ENCODE measurements around the gene MYO5C. TPM values are rescaled to one million over a fixed set of nuclear protein-coding genes. Genes with fewer than 3 reads are reported as not detected.

The MYO5C gene
- total and polyA plus RNA-seq, 5 donors from 2014 or later, result 0.60 to 4.1 (median 1.5) TPM

DNA sequence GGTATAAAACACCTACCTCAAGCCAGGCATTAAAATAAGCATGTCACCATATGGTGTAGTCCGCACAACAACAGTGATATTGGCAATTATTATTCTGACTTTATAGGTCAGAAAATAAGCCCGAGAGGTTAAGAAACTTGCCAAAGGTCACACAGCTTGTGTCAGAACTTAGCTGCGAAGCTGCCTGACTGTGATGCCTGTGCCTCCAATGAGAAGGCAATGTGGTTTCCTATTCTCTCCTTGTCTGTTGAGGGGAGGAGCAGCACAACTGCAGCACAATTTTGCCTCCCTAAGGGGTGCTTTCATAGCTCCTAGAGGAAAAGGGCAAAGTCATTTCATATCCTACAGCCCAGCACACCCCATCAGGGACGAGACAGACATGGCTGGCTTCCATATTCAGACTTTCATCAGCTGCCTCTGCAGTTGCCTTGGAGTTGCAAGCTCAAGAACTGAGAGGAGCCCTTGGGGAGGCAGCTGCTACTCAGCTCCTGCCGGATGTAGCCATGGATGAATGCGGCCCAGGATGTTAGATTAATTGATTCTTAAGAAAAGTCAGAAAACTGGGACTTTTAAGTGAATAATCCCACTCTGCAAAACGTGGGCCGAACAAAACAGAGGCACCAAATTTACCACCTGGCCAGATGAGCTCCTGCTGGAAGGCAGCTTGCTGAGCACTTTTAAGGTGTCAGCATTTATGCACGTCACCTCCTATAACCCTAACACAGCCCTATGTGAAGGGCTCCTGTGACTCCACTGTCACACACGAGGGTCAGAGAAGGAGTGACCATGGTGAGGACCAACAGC lies 38.5 kb downstream of the MYO5C start:
- DNase-seq (peak in 1 of 3 donors; percentile 71), ATAC-seq (ENCODE audit: low read depth in 2 of 2) (no peak)
- peaks cover 43% of the 10 kb centered on the region for H3K4me1 ChIP-seq (ENCODE audit: control insufficient read depth, insufficient read depth, low read length, poor library complexity, severe bottlenecking)
- Mint-ChIP-seq H3K27me3 (peaks cover 5% of the 10 kb centered on the region), H3K4me1 (peaks cover 18 to 69% (median 43%) of the 10 kb centered on the region in 4 donors), H3K4me3 (peak overlapping the region; percentile 60 to 85 (median 84)), H3K36me3 (peaks cover 3% of the 10 kb centered on the region), H3K27ac (peak overlapping the region; percentile 71 to 94 (median 87)), H3K9me3 (peaks cover 0 to 1% (median 0%) of the 10 kb centered on the region in 7 donors)
- H3K27me3 ChIP-seq (ENCODE audit: control insufficient read depth, insufficient read depth, low read length), result no peaks in the 10 kb centered on the region
- no peaks in the 10 kb centered on the region for H3K36me3 ChIP-seq (ENCODE audit: control insufficient read depth, insufficient read depth, low read length)
- peak overlapping the region; percentile 81 for H3K4me3 ChIP-seq (ENCODE audit: low read depth, low read length)
- peak overlapping the region; percentile 48 for H3K27ac ChIP-seq (ENCODE audit: insufficient read depth, low read length, poor library complexity, severe bottlenecking)
- H3K9me3 ChIP-seq (ENCODE audit: control insufficient read depth in 2 of 2, low read length in 2 of 2), result no peaks in the 10 kb centered on the region

DNA sequence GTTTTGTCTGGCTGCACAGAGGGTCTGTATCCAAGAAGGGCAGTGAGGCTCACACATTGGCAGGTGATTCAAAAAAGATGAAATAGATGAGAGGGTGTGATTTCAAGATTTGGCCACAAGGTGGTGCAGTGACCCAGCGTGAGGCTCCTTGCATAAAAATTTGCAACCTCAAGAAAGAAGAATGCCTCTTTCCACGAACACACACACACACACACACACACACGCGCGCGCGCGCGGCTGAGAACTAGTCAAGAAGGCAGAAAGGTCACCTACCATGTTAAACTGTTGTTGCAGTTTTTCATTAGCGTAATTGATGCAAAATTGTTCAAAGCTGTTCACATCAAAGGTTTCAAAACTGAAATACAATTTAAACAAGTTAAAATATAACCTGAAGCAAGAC lies 39.2 kb downstream of the MYO5C start:
- Histone ChIP-seq H3K4me3 (ENCODE audit: low read depth, low read length) (peak overlapping the region; percentile 81), H3K4me1 (ENCODE audit: control insufficient read depth, insufficient read depth, low read length, poor library complexity, severe bottlenecking) (peaks cover 35% of the 10 kb centered on the region), H3K27me3 (ENCODE audit: control insufficient read depth, insufficient read depth, low read length) (no peaks in the 10 kb centered on the region), H3K27ac (ENCODE audit: insufficient read depth, low read length, poor library complexity, severe bottlenecking) (peak overlapping the region; percentile 48), H3K9me3 (ENCODE audit: control insufficient read depth in 2 of 2, low read length in 2 of 2) (no peaks in the 10 kb centered on the region), H3K36me3 (ENCODE audit: control insufficient read depth, insufficient read depth, low read length) (no peaks in the 10 kb centered on the region)
- H3K36me3 Mint-ChIP-seq, result no peaks in the 10 kb centered on the region
- H3K4me3 Mint-ChIP-seq, result peak overlapping the region; percentile 60 to 85 (median 84)
- H3K27me3 Mint-ChIP-seq, result peaks cover 5% of the 10 kb centered on the region
- peaks cover 13 to 62% (median 37%) of the 10 kb centered on the region in 4 donors for H3K4me1 Mint-ChIP-seq
- ATAC-seq (ENCODE audit: low read depth in 2 of 2) (peak; percentile 76 to 79), DNase-seq (peak; percentile 63 to 91 (median 82))
- H3K27ac Mint-ChIP-seq, result peak overlapping the region; percentile 71 to 94 (median 87)
- H3K9me3 Mint-ChIP-seq, result peaks cover 0 to 1% (median 0%) of the 10 kb centered on the region in 7 donors

DNA sequence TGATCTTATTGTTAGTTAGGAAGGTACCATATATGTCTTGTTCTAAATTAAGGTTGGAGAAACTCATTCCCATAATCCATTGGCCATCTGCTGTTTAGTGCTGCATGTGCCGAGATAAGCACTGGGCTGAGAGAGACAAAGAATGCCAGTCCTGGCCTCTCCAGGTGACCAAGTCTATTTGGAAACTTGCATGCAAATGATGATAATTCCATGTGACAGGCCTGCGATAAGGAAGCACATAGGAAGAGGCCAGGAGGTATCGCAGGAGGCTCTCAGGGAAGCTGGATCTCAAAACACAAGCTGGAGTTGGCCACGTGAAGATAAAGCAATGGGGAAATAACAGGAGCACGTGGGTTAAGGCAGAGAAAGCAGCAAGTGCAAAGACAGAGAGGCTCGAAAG lies 39.7 kb downstream of the MYO5C start:
- peaks cover 0 to 1% (median 0%) of the 10 kb centered on the region in 7 donors for H3K9me3 Mint-ChIP-seq

DNA sequence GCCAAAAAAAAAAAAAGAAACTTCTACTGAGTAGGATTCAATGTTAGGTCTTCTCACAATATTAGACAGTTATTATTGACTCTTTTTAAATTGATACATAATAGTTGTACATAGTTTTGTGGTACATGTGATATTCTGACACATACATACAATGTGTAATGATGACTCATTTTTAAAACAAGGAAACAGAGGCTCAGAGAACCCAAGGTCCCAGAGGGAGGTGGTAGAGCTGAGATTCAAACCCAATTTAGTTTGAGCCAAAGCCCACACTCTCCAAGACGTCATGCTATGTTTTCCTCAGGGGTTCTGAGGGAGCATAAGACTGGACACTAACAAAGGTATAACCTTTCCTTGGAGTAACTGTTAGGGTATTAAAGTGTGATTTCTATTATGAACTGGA lies 40.6 kb downstream of the MYO5C start:
- Mint-ChIP-seq H3K27me3 (peaks cover 5% of the 10 kb centered on the region), H3K36me3 (no peaks in the 10 kb centered on the region), H3K9me3 (peaks cover 0 to 1% (median 0%) of the 10 kb centered on the region in 7 donors), H3K4me1 (peaks cover 13 to 48% (median 26%) of the 10 kb centered on the region in 4 donors), H3K4me3 (no peak overlapping the region), H3K27ac (peak overlapping the region in 1 of 3 donors; percentile 60)
- Histone ChIP-seq H3K4me3 (ENCODE audit: low read depth, low read length) (no peak overlapping the region), H3K36me3 (ENCODE audit: control insufficient read depth, insufficient read depth, low read length) (no peaks in the 10 kb centered on the region), H3K9me3 (ENCODE audit: control insufficient read depth in 2 of 2, low read length in 2 of 2) (no peaks in the 10 kb centered on the region), H3K4me1 (ENCODE audit: control insufficient read depth, insufficient read depth, low read length, poor library complexity, severe bottlenecking) (peaks cover 22% of the 10 kb centered on the region), H3K27me3 (ENCODE audit: control insufficient read depth, insufficient read depth, low read length) (no peaks in the 10 kb centered on the region), H3K27ac (ENCODE audit: insufficient read depth, low read length, poor library complexity, severe bottlenecking) (no peak overlapping the region)
- no peak for ATAC-seq (ENCODE audit: low read depth in 2 of 2)
- DNase-seq, result no peak

More for the DNA sequence above, 39.7 kb downstream of the MYO5C start:
- no peak for DNase-seq
- Histone ChIP-seq H3K4me3 (ENCODE audit: low read depth, low read length) (peak overlapping the region; percentile 81), H3K27me3 (ENCODE audit: control insufficient read depth, insufficient read depth, low read length) (no peaks in the 10 kb centered on the region), H3K4me1 (ENCODE audit: control insufficient read depth, insufficient read depth, low read length, poor library complexity, severe bottlenecking) (peaks cover 31% of the 10 kb centered on the region), H3K27ac (ENCODE audit: insufficient read depth, low read length, poor library complexity, severe bottlenecking) (no peak overlapping the region), H3K36me3 (ENCODE audit: control insufficient read depth, insufficient read depth, low read length) (no peaks in the 10 kb centered on the region), H3K9me3 (ENCODE audit: control insufficient read depth in 2 of 2, low read length in 2 of 2) (no peaks in the 10 kb centered on the region)
- Mint-ChIP-seq H3K27me3 (peaks cover 5% of the 10 kb centered on the region), H3K4me3 (peak overlapping the region in 3 of 4 donors; percentile 60 to 85 (median 84)), H3K27ac (peak overlapping the region; percentile 71 to 87 (median 81)), H3K4me1 (peaks cover 13 to 57% (median 34%) of the 10 kb centered on the region in 4 donors), H3K36me3 (no peaks in the 10 kb centered on the region)
- ATAC-seq (ENCODE audit: low read depth in 2 of 2), result no peak

DNA sequence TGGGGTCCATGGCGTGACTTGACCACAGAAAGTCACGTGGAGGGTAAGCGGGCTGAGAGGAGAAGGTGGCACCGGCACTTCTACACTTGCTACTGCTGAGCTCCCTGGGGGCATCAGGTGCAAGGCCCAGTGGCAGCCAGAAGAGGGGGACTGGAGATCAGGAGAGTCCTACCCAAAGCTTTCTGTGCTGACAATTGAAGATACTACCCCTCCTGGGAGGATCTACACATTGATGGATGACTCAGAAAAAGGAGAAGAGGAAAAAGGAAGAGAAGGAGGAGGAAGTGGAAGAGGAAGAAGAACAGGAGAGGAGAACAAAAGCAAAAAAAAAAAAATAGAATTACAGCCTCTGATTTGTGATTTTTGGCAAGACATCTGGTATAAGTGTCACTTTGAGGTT lies 41.2 kb downstream of the MYO5C start:
- Histone ChIP-seq H3K36me3 (ENCODE audit: control insufficient read depth, insufficient read depth, low read length) (no peaks in the 10 kb centered on the region), H3K27ac (ENCODE audit: insufficient read depth, low read length, poor library complexity, severe bottlenecking) (no peak overlapping the region), H3K27me3 (ENCODE audit: control insufficient read depth, insufficient read depth, low read length) (no peaks in the 10 kb centered on the region), H3K9me3 (ENCODE audit: control insufficient read depth in 2 of 2, low read length in 2 of 2) (no peaks in the 10 kb centered on the region), H3K4me1 (ENCODE audit: control insufficient read depth, insufficient read depth, low read length, poor library complexity, severe bottlenecking) (peaks cover 22% of the 10 kb centered on the region), H3K4me3 (ENCODE audit: low read depth, low read length) (no peak overlapping the region)
- peaks cover 0 to 1% (median 0%) of the 10 kb centered on the region in 7 donors for H3K9me3 Mint-ChIP-seq
- DNase-seq (peak in 1 of 3 donors; percentile 51), ATAC-seq (ENCODE audit: low read depth in 2 of 2) (no peak)
- H3K27me3 Mint-ChIP-seq, result peaks cover 5% of the 10 kb centered on the region
- peak overlapping the region in 2 of 4 donors; percentile 35 to 43 for H3K4me3 Mint-ChIP-seq
- peak overlapping the region; percentile 58 to 89 (median 78) for H3K27ac Mint-ChIP-seq
- H3K4me1 Mint-ChIP-seq, result peaks cover 13 to 46% (median 26%) of the 10 kb centered on the region in 4 donors
- H3K36me3 Mint-ChIP-seq, result no peaks in the 10 kb centered on the region

DNA sequence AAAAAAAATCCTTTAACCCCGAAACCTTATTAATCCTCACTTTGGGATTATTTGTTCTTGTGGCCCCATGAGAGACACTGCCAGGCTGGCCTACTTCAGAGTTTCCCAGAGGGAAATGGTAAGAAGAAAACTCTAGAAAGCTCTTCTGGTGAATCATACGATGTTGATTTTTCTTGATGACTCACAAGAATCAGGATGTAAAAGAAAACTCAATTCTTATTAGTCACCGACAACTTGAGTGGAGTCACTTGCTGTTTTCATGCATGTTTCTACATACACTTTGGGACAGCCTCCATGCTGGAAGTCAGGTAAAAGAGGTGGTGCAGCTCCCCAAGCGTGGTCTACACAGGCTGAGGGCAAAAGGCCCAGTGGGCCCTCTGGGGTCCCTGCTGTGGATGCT lies 42.8 kb downstream of the MYO5C start:
- no peak for DNase-seq
- Mint-ChIP-seq H3K27me3 (peaks cover 5% of the 10 kb centered on the region), H3K9me3 (peaks cover 0 to 1% (median 0%) of the 10 kb centered on the region in 7 donors), H3K36me3 (peaks cover 1% of the 10 kb centered on the region), H3K4me1 (peaks cover 15 to 35% (median 23%) of the 10 kb centered on the region in 4 donors), H3K4me3 (no peak overlapping the region), H3K27ac (peak overlapping the region in 1 of 3 donors; percentile 38)
- H3K4me1 ChIP-seq (ENCODE audit: control insufficient read depth, insufficient read depth, low read length, poor library complexity, severe bottlenecking), result peaks cover 16% of the 10 kb centered on the region
- no peak overlapping the region for H3K4me3 ChIP-seq (ENCODE audit: low read depth, low read length)
- no peaks in the 10 kb centered on the region for H3K9me3 ChIP-seq (ENCODE audit: control insufficient read depth in 2 of 2, low read length in 2 of 2)
- no peak overlapping the region for H3K27ac ChIP-seq (ENCODE audit: insufficient read depth, low read length, poor library complexity, severe bottlenecking)
- peak in 1 of 2 donors; percentile 43 for ATAC-seq (ENCODE audit: low read depth in 2 of 2)
- H3K27me3 ChIP-seq (ENCODE audit: control insufficient read depth, insufficient read depth, low read length), result no peaks in the 10 kb centered on the region
- H3K36me3 ChIP-seq (ENCODE audit: control insufficient read depth, insufficient read depth, low read length), result no peaks in the 10 kb centered on the region

DNA sequence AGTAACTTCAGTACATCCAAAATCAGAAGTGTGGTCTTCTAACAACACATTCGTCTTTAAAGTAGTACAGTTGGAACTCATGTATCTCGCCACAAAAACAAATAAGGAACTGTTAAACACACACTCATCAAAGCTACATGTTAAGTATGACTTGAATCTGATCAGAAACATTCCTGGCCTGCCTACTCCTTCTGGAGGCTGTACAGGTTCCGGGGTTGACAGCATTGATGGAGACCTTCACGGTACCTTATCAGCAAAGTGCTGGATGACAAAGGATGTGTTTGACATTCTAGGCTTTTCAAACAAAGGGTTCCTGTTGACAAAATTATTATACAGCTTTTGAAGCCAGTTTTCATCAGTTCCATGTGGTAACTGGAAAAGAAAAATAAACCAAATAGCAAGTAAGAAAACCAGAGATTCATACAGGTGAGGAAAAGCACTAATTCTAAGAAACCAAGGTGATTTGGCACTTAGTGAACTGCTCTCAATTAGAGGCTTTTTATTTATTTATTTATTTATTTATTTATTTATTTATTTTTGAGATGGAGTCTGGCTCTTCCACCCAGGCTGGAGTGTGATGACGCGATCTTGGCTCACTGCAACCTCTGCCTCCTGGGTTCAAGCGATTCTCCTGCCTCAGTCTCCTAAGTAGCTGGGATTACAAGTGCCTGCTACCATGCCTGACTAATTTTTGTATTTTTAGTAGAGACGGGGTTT lies 44.3 kb downstream of the MYO5C start:
- H3K9me3 ChIP-seq (ENCODE audit: control insufficient read depth in 2 of 2, low read length in 2 of 2), result no peaks in the 10 kb centered on the region
- Mint-ChIP-seq H3K4me1 (peaks cover 8 to 21% (median 15%) of the 10 kb centered on the region in 4 donors), H3K9me3 (peaks cover 0 to 1% (median 0%) of the 10 kb centered on the region in 7 donors), H3K27ac (no peak overlapping the region), H3K27me3 (peaks cover under 1% of the 10 kb centered on the region), H3K4me3 (no peak overlapping the region), H3K36me3 (peaks cover 12% of the 10 kb centered on the region)
- H3K27ac ChIP-seq (ENCODE audit: insufficient read depth, low read length, poor library complexity, severe bottlenecking), result no peak overlapping the region
- no peaks in the 10 kb centered on the region for H3K27me3 ChIP-seq (ENCODE audit: control insufficient read depth, insufficient read depth, low read length)
- ATAC-seq (ENCODE audit: low read depth in 2 of 2), result no peak
- no peak overlapping the region for H3K4me3 ChIP-seq (ENCODE audit: low read depth, low read length)
- DNase-seq, result no peak
- no peaks in the 10 kb centered on the region for H3K36me3 ChIP-seq (ENCODE audit: control insufficient read depth, insufficient read depth, low read length)
- peaks cover 6% of the 10 kb centered on the region for H3K4me1 ChIP-seq (ENCODE audit: control insufficient read depth, insufficient read depth, low read length, poor library complexity, severe bottlenecking)
